H9 (cell line): ENCODE results near the gene MCF2L. TPM values are rescaled to one million over a fixed set of nuclear protein-coding genes. Genes with fewer than 3 reads are reported as not detected.

Experiments
- DNase-seq: peaks from one replicate; pipeline ENCODE4 v3.0.0-alpha.2; 2017
- H2AFZ ChIP-seq: one replicate; pipeline ENCODE4 v1.6.1; 2013; ENCODE audit warnings: mild to moderate bottlenecking, low read length, control low read depth, moderate library complexity
- H2AK5ac ChIP-seq: 2 replicates; pipeline ENCODE4 v1.6.1; 2013; ENCODE audit warnings: low read length, control low read depth, mixed read lengths; ENCODE audit not compliant: insufficient read length
- H2BK120ac ChIP-seq: one replicate; pipeline ENCODE4 v1.6.1; 2013; ENCODE audit warnings: low read depth, mild to moderate bottlenecking, low read length, control low read depth, inconsistent platforms; ENCODE audit not compliant: poor library complexity, severe bottlenecking
- H2BK12ac ChIP-seq: 2 replicates; pipeline ENCODE4 v1.6.1; 2013; ENCODE audit warnings: low read length, control low read depth, mixed read lengths, low read depth; ENCODE audit not compliant: insufficient read length
- H2BK15ac ChIP-seq: 2 replicates; pipeline ENCODE4 v1.6.1; 2013; ENCODE audit warnings: low read depth, low read length, control low read depth
- H2BK20ac ChIP-seq: one replicate; pipeline ENCODE4 v1.6.1; 2013; ENCODE audit warnings: low read depth, mild to moderate bottlenecking, low read length, control low read depth, inconsistent platforms; ENCODE audit not compliant: poor library complexity, severe bottlenecking
- H2BK5ac ChIP-seq: 2 replicates; pipeline ENCODE4 v1.6.1; 2013; ENCODE audit warnings: low read length, control low read depth, mixed read lengths; ENCODE audit not compliant: insufficient read length
- H3K14ac ChIP-seq: 2 replicates; pipeline ENCODE4 v1.6.1; 2013; ENCODE audit warnings: low read length, control low read depth; ENCODE audit not compliant: insufficient read depth
- H3K18ac ChIP-seq: 2 replicates; pipeline ENCODE4 v1.6.1; 2013; ENCODE audit warnings: low read depth, mild to moderate bottlenecking, mixed read lengths, low read length, control low read depth; ENCODE audit not compliant: insufficient read length
- H3K23ac ChIP-seq: 2 replicates; pipeline ENCODE4 v1.6.1; 2013; ENCODE audit warnings: low read length, control low read depth, mixed read lengths, low read depth; ENCODE audit not compliant: insufficient read length
- H3K23me2 ChIP-seq: 2 replicates; pipeline ENCODE4 v1.6.1; 2013; ENCODE audit warnings: low read depth, mild to moderate bottlenecking, mixed read lengths, low read length, control low read depth; ENCODE audit not compliant: insufficient read length, poor library complexity, severe bottlenecking
- H3K27ac ChIP-seq: 2 replicates; pipeline ENCODE4 v1.5.1; 2013; ENCODE audit warnings: low read length, control low read depth, mixed read lengths, low read depth; ENCODE audit not compliant: insufficient read length
- H3K27me3 ChIP-seq: 2 replicates; pipeline ENCODE4 v1.6.1; 2013; ENCODE audit warnings: low read length, control low read depth, inconsistent platforms; ENCODE audit not compliant: insufficient read depth
- H3K4ac ChIP-seq: 2 replicates; pipeline ENCODE4 v1.6.1; 2013; ENCODE audit warnings: low read depth, mild to moderate bottlenecking, control low read depth, inconsistent platforms, low read length, moderate library complexity
- H3K4me1 ChIP-seq: 2 replicates; pipeline ENCODE4 v1.6.1; 2013; ENCODE audit warnings: low read length, control low read depth, inconsistent platforms; ENCODE audit not compliant: insufficient read depth
- H3K4me2 ChIP-seq: 2 replicates; pipeline ENCODE4 v1.6.1; 2013; ENCODE audit warnings: low read length, control low read depth, mixed read lengths; ENCODE audit not compliant: insufficient read length, insufficient read depth
- H3K56ac ChIP-seq: 2 replicates; pipeline ENCODE4 v1.6.1; 2013; ENCODE audit warnings: low read depth, mild to moderate bottlenecking, mixed read lengths, low read length, control low read depth; ENCODE audit not compliant: insufficient read length
- H3K79me1 ChIP-seq: 2 replicates; pipeline ENCODE4 v1.6.1; 2013; ENCODE audit warnings: low read depth, mild to moderate bottlenecking, moderate library complexity, low read length, control low read depth, inconsistent platforms; ENCODE audit not compliant: insufficient read depth, poor library complexity, severe bottlenecking
- H3K79me2 ChIP-seq: 2 replicates; pipeline ENCODE4 v1.6.1; 2013; ENCODE audit warnings: low read length, control low read depth, inconsistent platforms; ENCODE audit not compliant: insufficient read depth
- H3K9ac ChIP-seq: 2 replicates; pipeline ENCODE4 v1.6.1; 2013; ENCODE audit warnings: low read length, control low read depth, mixed read lengths; ENCODE audit not compliant: insufficient read length; ENCODE audit errors: extremely low read depth
- H3K9me3 ChIP-seq: one replicate; pipeline ENCODE4 v1.6.1; 2013; ENCODE audit warnings: low read depth, low read length, inconsistent platforms; ENCODE audit not compliant: control insufficient read depth
- H3T11ph ChIP-seq: one replicate; pipeline ENCODE4 v1.6.1; 2013; ENCODE audit warnings: mild to moderate bottlenecking, low read length, control low read depth, inconsistent platforms
- H4K20me1 ChIP-seq: one replicate; pipeline ENCODE4 v1.6.1; 2013; ENCODE audit not compliant: control insufficient read depth, insufficient read length, insufficient read depth
- H4K5ac ChIP-seq: 2 replicates; pipeline ENCODE4 v1.6.1; 2013; ENCODE audit warnings: low read depth, mild to moderate bottlenecking, mixed read lengths, low read length, control low read depth; ENCODE audit not compliant: insufficient read length
- H4K8ac ChIP-seq: replicated peaks from 2 replicates; pipeline ENCODE4 v1.6.1; 2013; ENCODE audit warnings: low read length, control low read depth, mixed read lengths, low read depth; ENCODE audit not compliant: insufficient read length
- H4K91ac ChIP-seq: 2 replicates; pipeline ENCODE4 v1.6.1; 2013; ENCODE audit warnings: low read depth, mild to moderate bottlenecking, moderate library complexity, mixed read lengths, low read length, control low read depth; ENCODE audit not compliant: insufficient read length
- H3K27ac Mint-ChIP-seq, 3 experiments: 2 replicates in 2 of 3; 3 replicates in 1 of 3; pipeline ENCODE4 v1.8.0; 2020 to 2021; ENCODE audit warnings: mixed read lengths in 3 of 3, mild to moderate bottlenecking in 1 of 3, moderate library complexity in 1 of 3
- H3K27me3 Mint-ChIP-seq: 2 replicates; pipeline ENCODE4 v1.8.0; 2021; ENCODE audit warnings: low read depth, mild to moderate bottlenecking, moderate library complexity, mixed read lengths
- H3K36me3 Mint-ChIP-seq, 3 experiments: 2 replicates in 2 of 3; 3 replicates in 1 of 3; pipeline ENCODE4 v1.8.0; 2020 to 2021; ENCODE audit warnings: low read depth in 3 of 3, mixed read lengths in 3 of 3; ENCODE audit not compliant: insufficient read depth in 1 of 3
- H3K4me1 Mint-ChIP-seq, 2 experiments: 2 replicates each; pipeline ENCODE4 v1.8.0; 2020; ENCODE audit warnings: mixed read lengths in 2 of 2
- H3K4me3 Mint-ChIP-seq, 2 experiments: 2 replicates in 1 of 2; 3 replicates in 1 of 2; pipeline ENCODE4 v1.8.0; 2020 to 2021; ENCODE audit warnings: mild to moderate bottlenecking in 2 of 2, mixed read lengths in 2 of 2, moderate library complexity in 1 of 2
- H3K9me3 Mint-ChIP-seq, 2 experiments: 2 replicates in 1 of 2; 3 replicates in 1 of 2; pipeline ENCODE4 v1.8.0; 2020; ENCODE audit warnings: mild to moderate bottlenecking in 2 of 2, mixed read lengths in 2 of 2, moderate library complexity in 1 of 2
- WGBS: extraction: QIAGEN DNeasy Blood & Tissue Kit; methylation state at CpG from one replicate; pipeline ENCODE4 v1.1.7; 2013; ENCODE audit warnings: missing lambda C conversion rate, low lambda C conversion rate, mixed read lengths; ENCODE audit not compliant: insufficient read length; ENCODE audit errors: extremely low coverage; 5-methylcytosine and 5-hydroxymethylcytosine counted together
- total RNA-seq: library from RNA; stranded (reverse); gene quantifications from 2 replicates; pipeline ENCODE4 v1.2.1, GENCODE V29; 2021
- TF ChIP-seq, protein P1 (sequence below): fragments of 200-600 bp; sonication (generic); conservative IDR thresholded peaks from 3 replicates; pipeline ENCODE4 v1.8.0; 2021; ENCODE audit warnings: antibody characterized with exemption, mild to moderate bottlenecking

The MCF2L gene
- total RNA-seq, 1 experiment from 2014 or later, result 18.5 TPM

DNA sequence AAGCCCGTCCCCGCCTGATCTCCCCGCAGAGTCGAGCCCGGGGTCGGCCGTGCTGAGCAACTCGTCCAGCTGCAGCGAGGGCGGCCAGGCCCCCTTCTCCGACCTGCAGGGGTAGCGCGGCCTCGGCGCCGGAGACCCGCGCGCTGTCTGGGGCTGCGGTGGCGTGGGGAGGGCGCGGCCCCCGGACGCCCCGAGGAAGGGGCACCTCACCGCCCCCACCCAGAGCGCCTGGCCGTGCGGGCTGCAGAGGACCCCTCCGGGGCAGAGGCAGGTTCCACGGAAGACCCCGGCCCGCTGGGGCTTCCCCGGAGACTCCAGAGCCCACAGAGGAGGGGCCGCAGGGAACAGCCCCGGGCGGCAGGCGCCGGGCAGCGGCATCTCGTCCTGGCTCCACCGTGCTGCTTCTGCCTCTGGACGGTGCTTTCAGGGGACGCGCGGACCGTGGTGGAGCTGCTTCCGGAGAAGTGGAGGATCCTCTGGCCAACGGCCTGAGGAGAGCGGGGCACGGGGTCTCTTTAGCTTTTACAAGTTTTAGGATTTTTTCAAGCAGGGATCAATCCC, 127.8 kb downstream of the MCF2L start:
- H3K4me1 Mint-ChIP-seq, result peaks cover 6 to 9% of the 10 kb centered on the region in 2 experiments
- no peaks in the 10 kb centered on the region for H3K9me3 Mint-ChIP-seq
- Histone ChIP-seq H3K9me3 (no peaks in the 10 kb centered on the region), H3K56ac (no peak overlapping the region), H2AK5ac (no peak overlapping the region), H4K5ac (no peak overlapping the region), H2BK120ac (no peak overlapping the region), H3K9ac (no peak overlapping the region), H3K23ac (no peak overlapping the region), H4K91ac (no peak overlapping the region), H3K79me2 (no peaks in the 10 kb centered on the region), H2BK15ac (no peak overlapping the region), H4K8ac (no peak overlapping the region), H3K4me2 (no peak overlapping the region), H3K79me1 (no peaks in the 10 kb centered on the region), H3K27me3 (no peaks in the 10 kb centered on the region), H4K20me1 (no peaks in the 10 kb centered on the region), H3K4ac (no peak overlapping the region), H2BK20ac (no peak overlapping the region), H2AFZ (no peak overlapping the region), H3K23me2 (no peaks in the 10 kb centered on the region), H3K14ac (no peak overlapping the region), H3K4me1 (no peaks in the 10 kb centered on the region), H3T11ph (no peak overlapping the region), H2BK5ac (no peak overlapping the region), H2BK12ac (no peak overlapping the region), H3K27ac (no peak overlapping the region), H3K18ac (no peak overlapping the region)
- H3K27ac Mint-ChIP-seq, result peak overlapping the region in 1 of 3 experiments; percentile 72; a peak in 1 of 7 replicates
- no peaks in the 10 kb centered on the region; the same call in none of the 2 replicates for H3K27me3 Mint-ChIP-seq
- no peak for DNase-seq
- H3K4me3 Mint-ChIP-seq, result no peak overlapping the region
- no peaks in the 10 kb centered on the region; a peak in 1 of 7 replicates for H3K36me3 Mint-ChIP-seq
- TF ChIP-seq, protein P1, sequence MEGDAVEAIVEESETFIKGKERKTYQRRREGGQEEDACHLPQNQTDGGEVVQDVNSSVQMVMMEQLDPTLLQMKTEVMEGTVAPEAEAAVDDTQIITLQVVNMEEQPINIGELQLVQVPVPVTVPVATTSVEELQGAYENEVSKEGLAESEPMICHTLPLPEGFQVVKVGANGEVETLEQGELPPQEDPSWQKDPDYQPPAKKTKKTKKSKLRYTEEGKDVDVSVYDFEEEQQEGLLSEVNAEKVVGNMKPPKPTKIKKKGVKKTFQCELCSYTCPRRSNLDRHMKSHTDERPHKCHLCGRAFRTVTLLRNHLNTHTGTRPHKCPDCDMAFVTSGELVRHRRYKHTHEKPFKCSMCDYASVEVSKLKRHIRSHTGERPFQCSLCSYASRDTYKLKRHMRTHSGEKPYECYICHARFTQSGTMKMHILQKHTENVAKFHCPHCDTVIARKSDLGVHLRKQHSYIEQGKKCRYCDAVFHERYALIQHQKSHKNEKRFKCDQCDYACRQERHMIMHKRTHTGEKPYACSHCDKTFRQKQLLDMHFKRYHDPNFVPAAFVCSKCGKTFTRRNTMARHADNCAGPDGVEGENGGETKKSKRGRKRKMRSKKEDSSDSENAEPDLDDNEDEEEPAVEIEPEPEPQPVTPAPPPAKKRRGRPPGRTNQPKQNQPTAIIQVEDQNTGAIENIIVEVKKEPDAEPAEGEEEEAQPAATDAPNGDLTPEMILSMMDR, result no peak
- WGBS, result no CpG with 5 or more reads among the region's 52 CpGs
